NT2/D1 (cell line): ENCODE measurements around the gene RBMS3.

Experiments
- SUZ12 ChIP-seq: IDR thresholded peaks from 2 replicates; pipeline ENCODE4 v1.6.1; 2011; ENCODE audit not compliant: insufficient read length, insufficient read depth; ENCODE audit errors: extremely low read depth
- YY1 ChIP-seq: IDR thresholded peaks from 2 replicates; pipeline ENCODE4 v1.6.1; 2011; ENCODE audit not compliant: insufficient read length, insufficient read depth
- ZNF274 ChIP-seq: IDR thresholded peaks from 2 replicates; pipeline ENCODE4 v1.6.1; 2011; ENCODE audit warnings: mild to moderate bottlenecking, low read depth, low read length

GRCh38 chr3:30003741-30004140 lies 722.9 kb downstream of the RBMS3 start:
- no peak for TF ChIP-seq YY1
- TF ChIP-seq SUZ12 = no peak
- no peak for TF ChIP-seq ZNF274
